ENCODE measurements around the gene ZNF586.
"Not testable (repeated sequence)": the region's sequence is repeated elsewhere in the genome, so short reads cannot be mapped to it uniquely, and the experiment has no call there.

The ZNF586 gene

GRCh38 chr19:57776764-57777296, 7.4 kb downstream of the ZNF586 start:
- TF ChIP-seq, protein P1, sequence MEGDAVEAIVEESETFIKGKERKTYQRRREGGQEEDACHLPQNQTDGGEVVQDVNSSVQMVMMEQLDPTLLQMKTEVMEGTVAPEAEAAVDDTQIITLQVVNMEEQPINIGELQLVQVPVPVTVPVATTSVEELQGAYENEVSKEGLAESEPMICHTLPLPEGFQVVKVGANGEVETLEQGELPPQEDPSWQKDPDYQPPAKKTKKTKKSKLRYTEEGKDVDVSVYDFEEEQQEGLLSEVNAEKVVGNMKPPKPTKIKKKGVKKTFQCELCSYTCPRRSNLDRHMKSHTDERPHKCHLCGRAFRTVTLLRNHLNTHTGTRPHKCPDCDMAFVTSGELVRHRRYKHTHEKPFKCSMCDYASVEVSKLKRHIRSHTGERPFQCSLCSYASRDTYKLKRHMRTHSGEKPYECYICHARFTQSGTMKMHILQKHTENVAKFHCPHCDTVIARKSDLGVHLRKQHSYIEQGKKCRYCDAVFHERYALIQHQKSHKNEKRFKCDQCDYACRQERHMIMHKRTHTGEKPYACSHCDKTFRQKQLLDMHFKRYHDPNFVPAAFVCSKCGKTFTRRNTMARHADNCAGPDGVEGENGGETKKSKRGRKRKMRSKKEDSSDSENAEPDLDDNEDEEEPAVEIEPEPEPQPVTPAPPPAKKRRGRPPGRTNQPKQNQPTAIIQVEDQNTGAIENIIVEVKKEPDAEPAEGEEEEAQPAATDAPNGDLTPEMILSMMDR (IDR thresholded peaks at IDR 0.05; ENCODE audit: low read depth, low read length): no peak

GRCh38 chr19:57778336-57778735, 8.9 kb downstream of the ZNF586 start:
- TF ChIP-seq, protein P1 (IDR thresholded peaks at IDR 0.05; ENCODE audit: low read depth, low read length): no peak

More at GRCh38 chr19:57776764-57777296, 7.4 kb downstream of the ZNF586 start:
- DNase-seq (ENCODE audit: extremely low read depth, low read depth): no peak

GRCh38 chr19:57779220-57779845, 9.9 kb downstream of the ZNF586 start:
- no peak for DNase-seq (ENCODE audit: extremely low read depth, low read depth)

More at GRCh38 chr19:57778336-57778735, 8.9 kb downstream of the ZNF586 start:
- no peak for DNase-seq (ENCODE audit: extremely low read depth, low read depth)

GRCh38 chr19:57786286-57786685, 16.8 kb downstream of the ZNF586 start:
- DNase-seq (ENCODE audit: extremely low read depth, low read depth): no peak
- TF ChIP-seq, protein P1 (IDR thresholded peaks at IDR 0.05; ENCODE audit: low read depth, low read length): no peak

More at GRCh38 chr19:57779220-57779845, 9.9 kb downstream of the ZNF586 start:
- TF ChIP-seq, protein P1 (IDR thresholded peaks at IDR 0.05; ENCODE audit: low read depth, low read length): no peak

DNA sequence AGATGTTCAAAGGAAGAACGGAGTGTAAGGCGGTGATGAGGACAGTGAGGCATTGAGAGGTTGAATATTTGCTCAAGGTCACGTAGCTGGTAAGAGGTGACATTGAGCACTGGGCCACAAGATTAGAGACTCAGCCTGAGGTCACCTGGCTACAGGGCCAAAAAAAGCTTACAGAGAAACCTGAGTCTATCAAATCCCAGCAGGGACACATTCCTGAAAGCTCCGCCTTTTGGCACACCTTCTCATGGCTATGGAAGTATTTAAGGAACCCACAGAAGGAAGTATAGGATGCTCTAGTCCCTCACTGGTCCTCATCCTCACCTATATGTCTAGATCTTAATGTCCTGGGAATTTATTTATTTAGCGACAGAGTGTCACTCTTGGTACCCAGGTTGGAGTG, 17.4 kb downstream of the ZNF586 start:
- TF ChIP-seq, protein P1 (IDR thresholded peaks at IDR 0.05; ENCODE audit: low read depth, low read length): no peak
- no peak for DNase-seq (ENCODE audit: extremely low read depth, low read depth)

DNA sequence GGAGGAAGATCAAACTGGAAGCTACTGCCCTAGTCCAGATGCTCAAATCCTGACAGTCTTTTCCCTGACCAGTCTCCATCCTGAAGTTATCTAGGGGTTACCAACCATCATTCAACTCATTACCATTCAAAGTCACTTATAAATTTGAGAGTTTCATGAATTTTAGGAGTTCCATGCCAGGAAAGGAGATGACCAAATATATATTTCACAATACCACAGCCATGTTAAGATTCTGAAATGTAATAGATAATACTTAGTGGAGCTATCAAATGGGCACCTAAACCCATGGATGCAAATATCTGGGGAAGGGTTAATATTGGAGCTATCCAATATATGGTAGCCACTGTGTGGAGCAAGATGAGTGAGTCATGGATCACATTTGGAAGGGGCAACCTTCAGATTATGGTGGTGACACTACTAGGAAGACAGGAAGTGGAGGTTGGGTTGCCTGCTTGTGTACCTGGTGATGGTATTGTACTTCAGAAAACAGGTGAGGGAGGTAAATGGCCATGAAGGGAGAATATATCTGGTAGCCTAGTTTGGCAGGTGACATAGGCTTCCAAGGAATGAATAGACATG, 18.7 kb downstream of the ZNF586 start:
- no peak for DNase-seq (ENCODE audit: extremely low read depth, low read depth)
- TF ChIP-seq, protein P1 (IDR thresholded peaks at IDR 0.05; ENCODE audit: low read depth, low read length): no peak

GRCh38 chr19:57789288-57789687, 19.8 kb downstream of the ZNF586 start:
- TF ChIP-seq, protein P1 (IDR thresholded peaks at IDR 0.05; ENCODE audit: low read depth, low read length): no peak

GRCh38 chr19:57796580-57796979, 27.1 kb downstream of the ZNF586 start:
- DNase-seq (ENCODE audit: extremely low read depth, low read depth): not testable (repeated sequence)

More at GRCh38 chr19:57789288-57789687, 19.8 kb downstream of the ZNF586 start:
- no peak for DNase-seq (ENCODE audit: extremely low read depth, low read depth)

Measured in AG09319 (cell line).